ENCODE measurements around the gene TSKU.
A peak's percentile ranks its signal among the peaks of the same experiment; 100 is the strongest.
"Not testable (repeated sequence)": the region's sequence is repeated elsewhere in the genome, so short reads cannot be mapped to it uniquely, and the experiment has no call there.

Gene TSKU

DNA sequence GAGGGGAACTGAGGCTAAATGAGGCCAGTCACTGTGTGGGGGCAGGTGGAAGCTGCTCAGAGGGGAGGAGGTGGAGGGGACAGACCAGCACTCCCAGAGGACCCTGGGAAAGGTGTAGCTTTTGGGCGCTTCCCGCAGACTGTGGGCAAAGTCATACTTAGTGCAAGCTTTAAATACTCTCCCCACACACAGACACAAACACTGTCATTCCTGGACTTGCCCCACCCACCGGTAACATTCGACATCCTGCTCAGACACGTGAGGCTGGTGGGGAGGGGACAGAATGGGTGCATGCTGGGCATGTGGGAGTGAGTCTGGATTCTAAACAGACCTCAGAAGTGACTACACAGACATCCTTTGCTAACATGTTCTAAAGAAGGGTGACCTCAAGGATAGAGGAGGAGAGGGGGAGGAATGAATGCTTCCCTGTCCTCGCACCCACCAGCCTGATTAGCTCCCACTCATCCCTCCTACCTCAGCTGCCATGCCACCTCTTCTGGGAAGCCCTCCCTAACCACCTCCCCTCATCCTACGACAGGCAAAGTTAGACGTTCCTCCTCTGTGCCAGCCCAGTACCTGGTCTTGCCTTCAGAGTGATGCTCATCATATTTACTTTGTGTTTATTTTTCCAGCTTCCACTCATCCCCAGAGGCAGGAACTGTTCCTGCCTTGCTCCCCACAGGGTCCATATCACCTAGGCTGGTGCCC, 22.2 kb downstream of the TSKU start:
- Mint-ChIP-seq H3K27me3 (peaks cover 35% of the 10 kb centered on the region), H3K4me1 (ENCODE audit: low read depth) (peaks cover 33% of the 10 kb centered on the region), H3K27ac (peak overlapping the region; percentile 4), H3K4me3 (no peak overlapping the region), H3K9me3 (no peaks in the 10 kb centered on the region), H3K36me3 (ENCODE audit: low read depth) (no peaks in the 10 kb centered on the region)
- DNase-seq: no peak

DNA sequence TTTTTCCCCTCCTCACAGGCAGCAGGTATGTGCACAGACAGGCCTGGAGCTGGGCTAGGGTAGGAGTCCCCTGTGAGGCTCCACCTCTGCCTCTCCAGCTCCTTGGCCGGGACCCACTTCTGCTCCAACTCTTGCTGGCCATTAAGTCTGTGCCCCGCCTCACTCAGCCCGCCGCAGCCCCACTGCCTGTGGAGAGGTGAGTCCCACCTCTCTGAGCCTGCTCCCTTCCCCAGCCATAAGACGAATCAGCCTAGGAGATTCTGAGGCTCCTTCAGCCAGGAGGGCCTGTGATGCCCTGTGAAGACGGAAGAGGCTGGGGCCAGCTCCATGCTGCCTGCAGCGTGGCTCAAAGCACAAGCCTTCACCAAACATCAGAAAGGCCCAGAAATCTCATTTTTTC, 23.0 kb downstream of the TSKU start:
- H3K4me1 Mint-ChIP-seq (ENCODE audit: low read depth): peaks cover 36% of the 10 kb centered on the region
- no peaks in the 10 kb centered on the region for H3K9me3 Mint-ChIP-seq
- peaks cover 35% of the 10 kb centered on the region for H3K27me3 Mint-ChIP-seq
- DNase-seq: no peak
- H3K27ac Mint-ChIP-seq: no peak overlapping the region
- no peak overlapping the region for H3K4me3 Mint-ChIP-seq
- H3K36me3 Mint-ChIP-seq (ENCODE audit: low read depth): no peaks in the 10 kb centered on the region

DNA sequence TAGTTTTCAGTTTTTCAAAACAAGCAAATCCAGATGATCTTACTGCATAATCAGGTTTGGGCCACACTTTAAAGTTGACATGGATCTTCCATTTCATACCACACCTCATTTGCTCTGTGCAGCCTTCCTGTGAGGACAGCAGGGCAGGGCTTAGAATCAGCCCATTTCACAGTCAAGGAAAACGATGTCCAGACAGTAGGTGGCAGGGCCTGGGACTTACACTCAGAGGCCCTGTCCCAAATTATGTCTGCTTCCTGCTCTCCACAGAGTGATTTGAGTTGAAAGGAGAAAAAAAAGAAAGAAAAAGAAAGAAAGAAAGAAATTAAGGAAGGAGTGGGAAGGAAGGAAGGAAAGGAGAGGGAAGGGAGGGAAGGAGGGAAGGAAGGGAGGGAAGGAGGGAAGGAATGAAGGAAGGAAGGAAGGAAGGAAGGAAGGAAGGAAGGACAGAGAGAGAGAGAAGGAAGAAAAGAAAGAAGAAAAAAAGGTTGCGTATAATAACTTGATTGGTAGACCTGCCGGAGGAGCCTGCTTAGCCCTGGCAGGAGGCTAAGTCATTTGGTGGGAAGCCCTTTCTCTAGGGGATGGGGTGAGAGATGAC, 23.6 kb downstream of the TSKU start:
- peaks cover 35% of the 10 kb centered on the region for H3K27me3 Mint-ChIP-seq
- peaks cover 36% of the 10 kb centered on the region for H3K4me1 Mint-ChIP-seq (ENCODE audit: low read depth)
- H3K27ac Mint-ChIP-seq: no peak overlapping the region
- no peaks in the 10 kb centered on the region for H3K9me3 Mint-ChIP-seq
- H3K36me3 Mint-ChIP-seq (ENCODE audit: low read depth): no peaks in the 10 kb centered on the region
- H3K4me3 Mint-ChIP-seq: no peak overlapping the region
- DNase-seq: no peak

DNA sequence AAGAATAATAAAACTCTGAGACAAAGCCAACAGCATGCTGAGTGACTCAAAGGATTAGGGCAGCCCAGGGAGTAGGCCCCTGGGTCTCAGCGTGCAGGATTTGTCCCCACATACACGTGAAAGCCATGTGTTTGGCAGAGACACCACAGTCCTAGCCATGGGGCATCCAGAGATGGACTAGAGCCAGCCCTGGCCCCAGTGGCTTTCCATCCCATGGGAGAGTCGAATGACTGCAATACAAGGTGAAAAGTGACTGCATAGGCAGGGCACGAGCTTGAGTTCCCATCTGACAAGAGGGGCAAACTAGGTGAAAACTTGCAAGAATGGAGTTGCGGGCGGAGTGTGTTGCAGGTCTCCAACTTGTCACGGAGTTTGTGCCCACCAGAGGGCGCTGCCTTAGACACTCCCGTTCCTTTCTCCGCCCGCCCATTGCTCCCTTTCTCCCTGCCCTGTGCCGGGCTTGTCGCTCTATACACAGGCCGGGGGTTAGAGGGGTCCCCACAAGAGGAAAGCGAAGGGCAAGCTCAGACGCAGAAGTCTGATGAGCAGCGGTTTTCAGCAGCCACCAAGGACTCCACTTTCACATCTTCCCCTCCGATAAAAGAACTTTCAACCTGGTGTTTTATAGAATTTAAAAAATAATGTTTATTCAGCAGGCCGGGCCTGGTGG, 24.2 kb downstream of the TSKU start:
- H3K4me3 Mint-ChIP-seq: no peak overlapping the region
- no peak overlapping the region for H3K27ac Mint-ChIP-seq
- H3K27me3 Mint-ChIP-seq: peaks cover 35% of the 10 kb centered on the region
- peaks cover 36% of the 10 kb centered on the region for H3K4me1 Mint-ChIP-seq (ENCODE audit: low read depth)
- H3K9me3 Mint-ChIP-seq: no peaks in the 10 kb centered on the region
- DNase-seq: peak; percentile 80
- H3K36me3 Mint-ChIP-seq (ENCODE audit: low read depth): no peaks in the 10 kb centered on the region

DNA sequence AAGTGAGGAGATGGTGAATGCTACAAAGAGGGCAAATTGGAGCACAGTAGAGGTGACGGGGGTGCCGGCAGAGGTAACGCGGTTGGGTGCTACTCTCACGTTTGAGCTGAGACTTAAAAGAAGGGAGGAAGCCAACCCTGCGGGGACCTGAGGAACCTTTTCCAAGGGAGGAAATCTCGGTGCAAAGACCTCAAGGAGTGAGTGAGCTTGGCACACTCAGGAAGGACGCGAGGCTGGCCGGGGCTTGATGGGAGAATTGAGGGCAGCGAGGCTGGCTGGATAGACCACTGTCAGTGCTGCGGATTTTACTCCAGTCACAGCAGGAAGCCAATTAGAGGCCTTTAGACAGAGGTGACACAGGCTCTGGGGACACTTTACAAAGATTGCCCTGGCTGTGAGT, 25.0 kb downstream of the TSKU start:
- Mint-ChIP-seq H3K27me3 (peaks cover 34% of the 10 kb centered on the region), H3K36me3 (ENCODE audit: low read depth) (no peaks in the 10 kb centered on the region), H3K4me1 (ENCODE audit: low read depth) (peaks cover 34% of the 10 kb centered on the region), H3K27ac (no peak overlapping the region), H3K4me3 (no peak overlapping the region), H3K9me3 (no peaks in the 10 kb centered on the region)
- DNase-seq: no peak

DNA sequence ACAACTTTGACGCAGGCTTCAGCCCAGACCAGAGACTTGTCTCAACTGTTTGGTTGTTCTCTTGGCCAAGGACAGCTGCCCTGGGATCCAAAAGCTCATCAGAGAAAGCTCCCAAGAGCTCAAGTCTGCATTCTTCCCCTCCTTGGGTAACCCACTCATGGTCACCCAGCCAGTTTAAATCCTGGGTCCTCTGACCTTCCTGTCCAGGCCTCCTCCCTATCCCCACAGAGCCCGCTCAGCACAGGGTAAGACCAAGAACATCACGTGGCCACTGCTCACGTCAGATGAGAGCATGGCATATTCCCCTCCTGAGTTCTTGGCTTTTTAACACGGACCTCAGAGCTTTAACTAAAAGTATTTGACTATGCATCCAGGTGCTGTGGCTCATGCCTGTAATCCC, 25.8 kb downstream of the TSKU start:
- no peaks in the 10 kb centered on the region for H3K36me3 Mint-ChIP-seq (ENCODE audit: low read depth)
- no peak overlapping the region for H3K27ac Mint-ChIP-seq
- peaks cover 34% of the 10 kb centered on the region for H3K27me3 Mint-ChIP-seq
- peaks cover 2% of the 10 kb centered on the region for H3K9me3 Mint-ChIP-seq
- H3K4me3 Mint-ChIP-seq: no peak overlapping the region
- DNase-seq: no peak
- H3K4me1 Mint-ChIP-seq (ENCODE audit: low read depth): peaks cover 26% of the 10 kb centered on the region

DNA sequence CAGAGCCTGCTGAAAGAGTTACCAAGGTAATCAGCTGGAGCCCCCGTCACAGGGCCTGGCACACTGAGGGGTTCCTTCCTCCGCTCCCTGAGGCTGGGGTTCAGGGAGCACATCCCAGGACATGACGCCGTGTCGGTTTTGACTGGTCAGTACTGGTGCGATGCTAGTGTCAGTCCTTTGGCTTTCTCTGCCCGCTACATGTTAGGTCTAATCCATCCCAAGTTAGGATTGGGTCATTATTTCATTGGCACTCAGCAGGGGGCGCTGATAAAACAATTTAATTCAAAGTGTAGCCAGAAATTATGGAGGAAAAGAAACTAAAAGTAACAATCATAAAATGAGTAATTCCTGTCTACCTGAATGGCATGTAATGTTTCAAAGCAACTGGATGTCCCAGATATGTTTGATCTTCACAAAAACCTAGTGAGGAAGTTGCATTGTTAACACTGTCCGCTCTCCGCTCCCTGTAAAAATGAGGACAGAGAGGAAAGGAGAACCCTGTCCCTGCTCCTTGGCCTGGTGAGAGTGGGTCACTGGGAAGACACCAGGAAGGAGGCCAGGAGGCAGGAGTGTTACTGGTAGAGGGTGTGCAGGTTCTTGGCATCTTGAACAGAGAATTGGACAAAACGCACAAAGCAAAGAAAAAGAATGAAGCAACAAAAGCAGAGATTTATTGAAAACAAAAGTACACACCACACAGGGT, 27.1 kb downstream of the TSKU start:
- peak overlapping the region; percentile 1 for H3K27ac Mint-ChIP-seq
- H3K4me3 Mint-ChIP-seq: no peak overlapping the region
- peaks cover 26% of the 10 kb centered on the region for H3K27me3 Mint-ChIP-seq
- H3K36me3 Mint-ChIP-seq (ENCODE audit: low read depth): no peaks in the 10 kb centered on the region
- DNase-seq: no peak
- H3K4me1 Mint-ChIP-seq (ENCODE audit: low read depth): peaks cover 16% of the 10 kb centered on the region
- H3K9me3 Mint-ChIP-seq: peaks cover 3% of the 10 kb centered on the region

DNA sequence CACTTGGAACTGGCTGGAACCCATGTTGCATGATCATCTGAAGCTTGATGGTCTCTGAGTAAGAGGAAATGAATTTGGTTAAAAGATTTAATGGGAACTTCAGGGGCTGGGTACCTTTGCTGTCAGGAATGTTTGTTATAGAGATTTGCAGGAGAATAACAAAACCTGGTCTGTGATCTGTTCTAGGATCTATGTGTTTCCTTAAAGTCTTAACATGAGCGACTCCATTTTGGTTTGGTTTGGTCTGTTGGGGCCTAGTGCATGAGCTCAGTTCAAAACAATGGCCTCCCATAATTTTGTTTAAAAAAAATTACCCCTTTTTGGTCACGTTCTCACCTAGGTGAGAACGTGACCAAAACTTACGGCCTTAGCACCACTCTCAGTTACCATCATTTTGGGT, 28.1 kb downstream of the TSKU start:
- Mint-ChIP-seq H3K4me1 (ENCODE audit: low read depth) (peaks cover 11% of the 10 kb centered on the region), H3K27me3 (peaks cover 18% of the 10 kb centered on the region), H3K4me3 (no peak overlapping the region), H3K36me3 (ENCODE audit: low read depth) (peaks cover 3% of the 10 kb centered on the region), H3K9me3 (peaks cover 13% of the 10 kb centered on the region), H3K27ac (no peak overlapping the region)
- no peak for DNase-seq

DNA sequence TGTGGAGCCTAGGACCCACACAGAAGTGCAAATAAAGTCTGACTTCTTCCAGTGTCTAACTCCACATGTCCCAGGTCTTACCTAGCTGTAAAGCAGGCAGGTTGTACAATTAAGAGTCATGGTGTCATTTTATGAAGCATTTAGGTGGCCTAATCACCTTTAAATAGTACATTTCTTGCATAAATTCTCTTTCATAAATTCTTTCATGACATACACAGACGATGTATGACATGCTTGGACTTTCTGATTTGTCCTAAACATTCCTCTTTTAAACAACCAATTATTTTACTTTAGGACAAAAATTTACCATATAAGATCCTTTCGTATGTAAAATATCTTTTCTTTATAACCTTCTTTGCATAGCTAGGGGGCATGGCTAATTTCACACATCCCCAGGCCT, 31.3 kb downstream of the TSKU start:
- H3K36me3 Mint-ChIP-seq (ENCODE audit: low read depth): peaks cover 3% of the 10 kb centered on the region

DNA sequence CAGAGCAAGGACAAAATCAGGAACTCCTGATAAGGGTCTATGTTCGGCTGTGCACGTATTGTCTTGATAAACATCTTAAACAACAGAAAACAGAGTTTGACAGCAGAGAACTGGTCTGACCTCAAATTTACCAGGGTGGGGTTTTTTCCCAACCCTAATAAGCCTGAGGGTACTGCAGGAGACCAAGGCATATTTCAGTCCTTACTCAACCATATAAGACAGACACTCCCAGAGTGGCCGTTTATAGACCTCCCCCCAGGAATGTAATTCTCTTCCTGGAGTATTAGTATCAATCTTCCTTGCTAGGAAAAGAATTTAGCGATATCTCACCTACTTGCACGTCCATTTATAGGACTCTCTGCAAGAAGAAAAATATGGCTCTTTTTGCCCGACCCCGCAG, 32.5 kb downstream of the TSKU start:
- not testable (repeated sequence) for H3K27me3 Mint-ChIP-seq, DNase-seq, H3K27ac Mint-ChIP-seq

More for the DNA sequence above, 31.3 kb downstream of the TSKU start:
- Mint-ChIP-seq H3K27ac (no peak overlapping the region), H3K4me1 (ENCODE audit: low read depth) (peaks cover 6% of the 10 kb centered on the region), H3K9me3 (peaks cover 23% of the 10 kb centered on the region), H3K27me3 (peaks cover 9% of the 10 kb centered on the region), H3K4me3 (no peak overlapping the region)
- no peak for DNase-seq

DNA sequence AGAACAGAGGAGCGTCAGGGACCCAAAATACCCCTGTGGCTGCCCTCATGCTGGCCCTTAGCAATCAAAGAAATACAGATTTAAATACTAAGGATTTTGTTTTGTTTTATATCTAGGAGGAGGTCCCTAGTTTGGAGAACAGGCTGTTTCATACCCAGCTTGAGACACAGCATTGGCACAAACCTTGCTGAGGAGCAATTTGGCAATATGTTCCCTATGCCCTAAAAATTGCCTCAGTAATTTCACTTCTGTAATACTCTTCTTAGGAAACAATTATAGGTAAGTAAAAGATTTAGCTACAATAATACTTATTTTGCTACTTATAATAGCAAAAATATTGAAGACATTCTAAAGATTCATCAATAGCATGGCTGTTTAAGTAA, 37.0 kb downstream of the TSKU start:
- no peak overlapping the region for H3K4me3 Mint-ChIP-seq
- H3K36me3 Mint-ChIP-seq (ENCODE audit: low read depth): peaks cover 3% of the 10 kb centered on the region
- H3K4me1 Mint-ChIP-seq (ENCODE audit: low read depth): peaks cover 3% of the 10 kb centered on the region
- peaks cover 7% of the 10 kb centered on the region for H3K27me3 Mint-ChIP-seq
- H3K9me3 Mint-ChIP-seq: peaks cover 21% of the 10 kb centered on the region
- H3K27ac Mint-ChIP-seq: no peak overlapping the region
- no peak for DNase-seq

More for the DNA sequence above, 32.5 kb downstream of the TSKU start:
- H3K4me3 Mint-ChIP-seq; H3K4me1 Mint-ChIP-seq (ENCODE audit: low read depth); H3K36me3 Mint-ChIP-seq (ENCODE audit: low read depth): not testable (repeated sequence)
- H3K9me3 Mint-ChIP-seq: peaks cover 23% of the 10 kb centered on the region

DNA sequence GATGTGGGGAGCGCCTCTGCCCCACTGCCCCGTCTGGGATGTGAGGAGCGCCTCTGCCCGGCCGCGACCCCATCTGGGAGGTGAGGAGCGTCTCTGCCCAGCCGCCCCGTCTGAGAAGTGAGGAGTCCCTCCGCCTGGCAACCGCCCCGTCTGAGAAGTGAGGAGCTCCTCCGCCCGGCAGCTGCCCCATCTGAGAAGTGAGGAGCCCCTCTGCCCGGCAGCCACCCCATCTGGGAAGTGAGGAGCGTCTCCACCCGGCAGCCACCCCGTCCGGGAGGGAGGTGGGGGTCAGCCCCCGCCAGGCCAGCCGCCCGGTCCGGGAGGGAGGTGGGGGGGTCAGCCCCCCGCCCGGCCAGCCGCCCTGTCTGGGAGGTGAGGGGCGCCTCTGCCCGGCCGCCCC, 38.2 kb downstream of the TSKU start:
- H3K27ac Mint-ChIP-seq; DNase-seq; H3K4me3 Mint-ChIP-seq; H3K4me1 Mint-ChIP-seq (ENCODE audit: low read depth); H3K36me3 Mint-ChIP-seq (ENCODE audit: low read depth); H3K9me3 Mint-ChIP-seq; H3K27me3 Mint-ChIP-seq: not testable (repeated sequence)

DNA sequence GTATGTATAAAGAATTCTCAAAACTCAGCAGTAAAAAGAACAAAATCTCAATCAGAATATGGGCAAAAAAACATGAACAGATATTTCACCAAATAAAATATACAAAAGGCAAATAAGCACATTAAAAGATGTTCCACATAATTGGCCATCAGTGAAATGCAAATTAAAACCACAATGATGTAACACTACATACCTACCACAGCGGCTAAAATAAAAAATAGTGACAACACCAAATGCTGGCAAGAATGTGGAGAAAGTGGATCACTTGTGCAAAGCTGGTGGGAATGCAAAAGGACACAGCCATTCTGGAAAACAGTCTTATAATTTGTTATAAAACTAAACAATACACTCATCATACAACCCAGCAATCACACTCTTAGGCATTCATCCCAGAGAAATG, 39.2 kb downstream of the TSKU start:
- Mint-ChIP-seq H3K36me3 (ENCODE audit: low read depth) (no peaks in the 10 kb centered on the region), H3K4me3 (no peak overlapping the region), H3K27ac (no peak overlapping the region), H3K9me3 (peaks cover under 1% of the 10 kb centered on the region), H3K4me1 (ENCODE audit: low read depth) (peaks cover 3% of the 10 kb centered on the region), H3K27me3 (no peaks in the 10 kb centered on the region)
- DNase-seq: no peak

DNA sequence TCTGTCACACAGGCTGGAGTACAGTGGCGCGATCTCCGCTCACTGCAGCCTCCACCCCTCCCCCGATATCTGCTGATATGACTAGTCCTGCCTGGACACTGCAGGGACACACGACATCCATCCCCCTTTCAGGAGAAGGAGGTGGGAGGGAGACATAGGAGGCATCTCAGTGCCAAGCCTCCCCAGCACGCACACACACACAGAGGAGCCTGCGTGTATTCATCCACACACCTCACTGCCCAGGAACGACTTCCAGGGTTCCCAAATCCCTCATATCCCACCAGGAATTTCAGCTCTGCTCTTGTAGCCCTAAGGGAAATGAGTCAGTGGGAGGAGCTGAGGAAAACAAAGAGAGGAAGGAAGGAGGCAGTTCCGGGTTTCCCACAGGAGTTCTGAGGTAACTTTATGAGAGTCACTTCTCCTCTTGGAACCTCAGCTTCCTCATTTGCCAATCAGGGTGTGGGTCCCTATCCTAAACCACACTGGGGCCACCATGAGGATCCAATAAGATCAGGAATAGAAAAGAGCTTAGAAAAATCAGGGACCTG, 40.4 kb downstream of the TSKU start:
- H3K4me1 Mint-ChIP-seq (ENCODE audit: low read depth): peaks cover 3% of the 10 kb centered on the region
- H3K9me3 Mint-ChIP-seq: no peaks in the 10 kb centered on the region
- H3K36me3 Mint-ChIP-seq (ENCODE audit: low read depth): no peaks in the 10 kb centered on the region
- H3K27ac Mint-ChIP-seq: no peak overlapping the region
- DNase-seq: no peak
- no peaks in the 10 kb centered on the region for H3K27me3 Mint-ChIP-seq
- H3K4me3 Mint-ChIP-seq: no peak overlapping the region

Measured in activated T-cell treated with anti-CD3 and anti-CD28 coated beads, Interleukin-2, amount 50 U/mL, for 24 hours (primary cell).